Measurements from ENCODE around the gene GTF2IRD1.
"Not testable (repeated sequence)": the region's sequence is repeated elsewhere in the genome, so short reads cannot be mapped to it uniquely, and the experiment has no call there.

The GTF2IRD1 gene

GRCh38 chr7:74494076-74494548, 40.4 kb downstream of the GTF2IRD1 start:
- DNase-seq: no peak

GRCh38 chr7:74495112-74496086, 41.7 kb downstream of the GTF2IRD1 start:
- DNase-seq: no peak

GRCh38 chr7:74496272-74496671, 42.6 kb downstream of the GTF2IRD1 start:
- no peak for DNase-seq

GRCh38 chr7:74496773-74497172, 43.1 kb downstream of the GTF2IRD1 start:
- DNase-seq: not testable (repeated sequence)

GRCh38 chr7:74498354-74498753, 44.6 kb downstream of the GTF2IRD1 start:
- no peak for DNase-seq

GRCh38 chr7:74498996-74499834, 45.5 kb downstream of the GTF2IRD1 start:
- no peak for DNase-seq

GRCh38 chr7:74499835-74500388, 46.2 kb downstream of the GTF2IRD1 start:
- no peak for DNase-seq

GRCh38 chr7:74501298-74501697, 47.6 kb downstream of the GTF2IRD1 start:
- DNase-seq: no peak

- no peak for DNase-seq
Observed at GRCh38 chr7:74502216-74502891, 48.6 kb downstream of the GTF2IRD1 start.

- DNase-seq: no peak
Observed at GRCh38 chr7:74503061-74503460, 49.4 kb downstream of the GTF2IRD1 start.

GRCh38 chr7:74503943-74504342, 50.2 kb downstream of the GTF2IRD1 start:
- DNase-seq: no peak

- no peak for DNase-seq
Observed at GRCh38 chr7:74505471-74506324, 52.0 kb downstream of the GTF2IRD1 start.

GRCh38 chr7:74506325-74506724, 52.6 kb downstream of the GTF2IRD1 start:
- DNase-seq: no peak

GRCh38 chr7:74507538-74508319, 54.0 kb downstream of the GTF2IRD1 start:
- no peak for DNase-seq

GRCh38 chr7:74509453-74509852, 55.7 kb downstream of the GTF2IRD1 start:
- not testable (repeated sequence) for DNase-seq

GRCh38 chr7:74511345-74511744, 57.6 kb downstream of the GTF2IRD1 start:
- no peak for DNase-seq

GRCh38 chr7:74512762-74513161, 59.1 kb downstream of the GTF2IRD1 start:
- no peak for DNase-seq

GRCh38 chr7:74514131-74514591, 60.5 kb downstream of the GTF2IRD1 start:
- DNase-seq: no peak

- DNase-seq: no peak
Observed at GRCh38 chr7:74515276-74515675, 61.6 kb downstream of the GTF2IRD1 start.

- DNase-seq: no peak
Observed at GRCh38 chr7:74516214-74516613, 62.5 kb downstream of the GTF2IRD1 start.

- no peak for DNase-seq
Observed at GRCh38 chr7:74518041-74518440, 64.3 kb downstream of the GTF2IRD1 start.

All from T-helper 9 cell (primary cell).